ENCODE results near the gene SRRM1. TPM values are rescaled to one million over a fixed set of nuclear protein-coding genes. Genes with fewer than 3 reads are reported as not detected.

Gene SRRM1
- total and polyA plus RNA-seq, 10 of the 15 experiments (the other 5 are each of a cell fraction or from before 2014, with no cell fraction given), result 36.8 to 285 (median 126) TPM

GRCh38 chr1:24642481-24643362 lies at the start of gene SRRM1 (continued):
- no peak for TF ChIP-seq E2F8 (IDR thresholded peaks at IDR 0.05; ENCODE audit: low read depth, partially characterized antibody)
- TF ChIP-seq ATF7 (IDR thresholded peaks at IDR 0.05; ENCODE audit: low read depth), result peak; percentile 74
- no peak; the same call in 1 of the 2 replicates for TF ChIP-seq RB1 (IDR thresholded peaks at IDR 0.05; ENCODE audit: borderline replicate concordance)
- peak in 1 of 2 experiments; percentile 52; a peak in 1 of 4 replicates for TF ChIP-seq EP300 (IDR thresholded peaks at IDR 0.05; ENCODE audit: borderline replicate concordance in 1 of 2, control insufficient read depth in 1 of 2, low read depth in 2 of 2, low read length in 2 of 2)
- peak; percentile 11; the same call in 1 of the 2 replicates for TF ChIP-seq BACH1 (IDR thresholded peaks at IDR 0.05; ENCODE audit: borderline replicate concordance)
- TF ChIP-seq NFXL1 (IDR thresholded peaks at IDR 0.05; ENCODE audit: borderline replicate concordance), result no peak
- TF ChIP-seq KAT2A (conservative IDR thresholded peaks at IDR 0.05; ENCODE audit: control insufficient read depth, low read depth, low read length), result no peak
- TF ChIP-seq MYC (IDR thresholded peaks at IDR 0.05; ENCODE audit: insufficient read depth, insufficient read length, insufficient replicate concordance, low read length, severe bottlenecking), result peak; percentile 71
- TF ChIP-seq NFYB (IDR thresholded peaks at IDR 0.05; ENCODE audit: insufficient read depth, low read depth, low read length), result peak; percentile 92
- TF ChIP-seq NKRF (conservative IDR thresholded peaks at IDR 0.05), result peak; percentile 71
- peak; percentile 65 for TF ChIP-seq PKNOX1 (IDR thresholded peaks at IDR 0.05)
- no peak for TF ChIP-seq E4F1 (IDR thresholded peaks at IDR 0.05; ENCODE audit: borderline replicate concordance, partially characterized antibody)
- no peak for TF ChIP-seq BRCA1 (IDR thresholded peaks at IDR 0.05; ENCODE audit: low read depth, low read length)
- TF ChIP-seq POLR2AphosphoS2 (IDR thresholded peaks at IDR 0.05; ENCODE audit: low read depth, low read length), result peak; percentile 48; the same call in 1 of the 2 replicates
- peak; percentile 97 to 98 for TF ChIP-seq BHLHE40 (IDR thresholded peaks at IDR 0.05; ENCODE audit: borderline replicate concordance in 1 of 2, low read depth in 2 of 2, low read length in 1 of 2)
